Prostate gland (tissue), 2 donors: Measurements from ENCODE around the gene AGBL4.

ENCODE experiments used
- POLR2A ChIP-seq: fragments of 450-650 bp; IDR thresholded peaks from one replicate; pipeline ENCODE4 v1.6.1; 2016; ENCODE audit warnings: antibody characterized with exemption, mild to moderate bottlenecking
- TF ChIP-seq, protein P1 (sequence below), 4 experiments: fragments of 200-600 bp in 2 of 4; fragments of 450-650 bp in 2 of 4; sonication (generic) in 2 of 4; IDR thresholded peaks; 1 replicate in 3 of 4; 2 replicates in 1 of 4; pipeline ENCODE4 v1.5.1; 2016 to 2019; ENCODE audit warnings: antibody characterized with exemption in 4 of 4, mild to moderate bottlenecking in 2 of 4, moderate library complexity in 2 of 4

DNA sequence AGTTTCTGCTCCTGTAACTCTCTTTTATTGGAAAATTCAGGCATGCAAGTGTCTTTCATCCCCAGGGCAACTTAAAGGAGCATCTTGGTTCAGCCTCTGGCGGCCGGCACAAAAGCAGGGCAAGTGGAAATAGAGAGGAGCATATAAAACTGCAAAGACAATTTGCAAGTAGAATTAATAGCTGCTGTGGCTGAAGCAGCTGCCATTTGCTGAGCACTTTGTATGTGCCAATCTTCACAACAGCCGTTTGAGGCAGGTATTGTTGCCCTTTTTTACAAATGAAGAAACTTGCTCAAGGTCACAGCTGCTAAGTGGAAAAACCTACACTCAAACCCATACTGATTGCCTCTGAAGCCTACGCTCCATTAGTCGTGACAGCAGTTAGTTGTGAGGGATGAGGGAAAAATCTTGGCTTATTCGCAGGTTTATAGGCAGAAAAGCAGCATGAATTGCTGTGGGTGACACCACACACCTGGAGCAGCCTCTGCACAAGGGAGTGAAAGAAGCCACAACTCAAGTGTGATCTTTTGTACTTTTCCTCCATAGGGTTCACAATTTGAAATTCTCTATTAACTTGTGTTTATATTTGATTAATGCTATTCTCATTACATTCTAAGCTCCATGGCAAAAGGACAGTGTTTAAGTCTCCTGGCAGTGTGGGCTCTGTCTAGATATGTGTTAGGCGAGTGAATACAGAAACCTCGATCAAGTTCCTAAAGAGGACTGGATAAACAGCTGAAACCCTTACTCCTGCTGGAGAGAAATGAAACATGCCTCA is 1148.0 kb downstream of the AGBL4 start:
- TF ChIP-seq POLR2A: no peak
- TF ChIP-seq, protein P1, sequence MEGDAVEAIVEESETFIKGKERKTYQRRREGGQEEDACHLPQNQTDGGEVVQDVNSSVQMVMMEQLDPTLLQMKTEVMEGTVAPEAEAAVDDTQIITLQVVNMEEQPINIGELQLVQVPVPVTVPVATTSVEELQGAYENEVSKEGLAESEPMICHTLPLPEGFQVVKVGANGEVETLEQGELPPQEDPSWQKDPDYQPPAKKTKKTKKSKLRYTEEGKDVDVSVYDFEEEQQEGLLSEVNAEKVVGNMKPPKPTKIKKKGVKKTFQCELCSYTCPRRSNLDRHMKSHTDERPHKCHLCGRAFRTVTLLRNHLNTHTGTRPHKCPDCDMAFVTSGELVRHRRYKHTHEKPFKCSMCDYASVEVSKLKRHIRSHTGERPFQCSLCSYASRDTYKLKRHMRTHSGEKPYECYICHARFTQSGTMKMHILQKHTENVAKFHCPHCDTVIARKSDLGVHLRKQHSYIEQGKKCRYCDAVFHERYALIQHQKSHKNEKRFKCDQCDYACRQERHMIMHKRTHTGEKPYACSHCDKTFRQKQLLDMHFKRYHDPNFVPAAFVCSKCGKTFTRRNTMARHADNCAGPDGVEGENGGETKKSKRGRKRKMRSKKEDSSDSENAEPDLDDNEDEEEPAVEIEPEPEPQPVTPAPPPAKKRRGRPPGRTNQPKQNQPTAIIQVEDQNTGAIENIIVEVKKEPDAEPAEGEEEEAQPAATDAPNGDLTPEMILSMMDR (IDR thresholded peaks at IDR 0.05): no peak
